B cell (primary cell): ENCODE results near the gene PIGW. TPM values are rescaled to one million over a fixed set of nuclear protein-coding genes. Genes with fewer than 3 reads are reported as not detected.
A peak's percentile ranks its signal among the peaks of the same experiment; 100 is the strongest.

ENCODE experiments used
- ATAC-seq: fragments of 200-7000 bp; cut with Tn5 transposase; one replicate; pipeline ENCODE4 v1.10.0; 2021; ENCODE audit warnings: low read depth, mild to moderate bottlenecking, moderate number of reproducible peaks, moderate library complexity
- CTCF ChIA-PET: fragments of 350-600 bp; sonication (Branson Sonifier 250); formaldehyde crosslinking; loops from one replicate; lab custom pipeline; 2021; ENCODE audit warnings: antibody characterized with exemption, inconsistent platforms; lab: Charles Lee
- POLR2A ChIA-PET: fragments of 350-600 bp; sonication (Branson Sonifier 250); formaldehyde crosslinking; loops from one replicate; lab custom pipeline; 2021; ENCODE audit warnings: antibody characterized with exemption; lab: Charles Lee
- DNase-seq: peaks from one replicate; pipeline ENCODE4 v3.0.0; 2013
- H2AFZ ChIP-seq: 2 replicates; pipeline ENCODE4 v1.6.1; 2012; ENCODE audit warnings: mild to moderate bottlenecking, low read depth, low read length; ENCODE audit not compliant: insufficient read depth, poor library complexity, severe bottlenecking
- H3K27ac ChIP-seq, 2 donors: 1 replicate in 1 of 2; 2 replicates in 1 of 2; pipeline ENCODE4 v1.5.1; 2012 to 2013; ENCODE audit warnings: low read length in 2 of 2, mild to moderate bottlenecking in 2 of 2, moderate library complexity in 1 of 2
- H3K27me3 ChIP-seq, 4 experiments: fragments of 200-600 bp in 1 of 4; sonication (generic) in 1 of 4; replicated peaks in 1 of 4; 1 replicate in 2 of 4; 2 replicates in 2 of 4; pipeline versions ENCODE4 v1.6.1 to v1.7.0; 2013 to 2016; ENCODE audit warnings: low read length in 3 of 4, mild to moderate bottlenecking in 2 of 4, mixed read lengths in 1 of 4, moderate library complexity in 1 of 4; ENCODE audit not compliant: insufficient read depth in 4 of 4, control insufficient read depth in 3 of 4; ENCODE audit errors: control extremely low read depth in 1 of 4
- H3K36me3 ChIP-seq, 2 experiments: replicated peaks in 1 of 2; 1 replicate in 1 of 2; 2 replicates in 1 of 2; pipeline versions ENCODE4 v1.6.1 to v1.7.1; 2013; ENCODE audit warnings: low read length in 1 of 2; ENCODE audit not compliant: insufficient read depth in 2 of 2, control insufficient read depth in 1 of 2; ENCODE audit errors: control extremely low read depth in 1 of 2, extremely low read depth in 1 of 2
- H3K4me1 ChIP-seq, 2 donors: fragments of 200-600 bp in 1 of 2; sonication (generic) in 1 of 2; 1 replicate in 1 of 2; 2 replicates in 1 of 2; pipeline versions ENCODE4 v1.5.1 to v1.6.1; 2013 to 2017; ENCODE audit warnings: low read length in 2 of 2; ENCODE audit not compliant: control insufficient read depth in 2 of 2, insufficient read depth in 2 of 2
- H3K4me2 ChIP-seq: replicated peaks from 2 replicates; pipeline ENCODE3; 2012; ENCODE audit warnings: mild to moderate bottlenecking, low read depth, low read length; ENCODE audit not compliant: poor library complexity, severe bottlenecking
- H3K4me3 ChIP-seq, 5 experiments: fragments of 200-600 bp in 1 of 5; sonication (generic) in 1 of 5; 1 replicate in 3 of 5; 2 replicates in 2 of 5; pipeline versions ENCODE4 v1.5.1 to v1.7.0; 2011 to 2016; ENCODE audit warnings: low read length in 4 of 5, mild to moderate bottlenecking in 4 of 5, low read depth in 2 of 5, control low read depth in 1 of 5, moderate library complexity in 1 of 5; ENCODE audit not compliant: insufficient read depth in 1 of 5; ENCODE audit errors: control extremely low read depth in 1 of 5, extremely low read depth in 1 of 5
- H3K79me2 ChIP-seq: fragments of 200-600 bp; sonication (generic); one replicate; pipeline ENCODE4 v1.6.0; 2016; ENCODE audit warnings: low read length; ENCODE audit not compliant: control insufficient read depth, insufficient read depth
- H3K9ac ChIP-seq: fragments of 200-600 bp; sonication (generic); 2 replicates; pipeline ENCODE4 v1.6.1; 2017; ENCODE audit warnings: mild to moderate bottlenecking, low read length, moderate library complexity
- H3K9me3 ChIP-seq, 3 donors: one replicate each; pipeline versions ENCODE4 v1.6.1 to v1.7.1; 2013; ENCODE audit warnings: low read length in 2 of 3; ENCODE audit not compliant: control insufficient read depth in 2 of 3, insufficient read depth in 1 of 3; ENCODE audit errors: control extremely low read depth in 1 of 3
- H4K20me1 ChIP-seq: 2 replicates; pipeline ENCODE4 v1.6.0; 2012; ENCODE audit warnings: mild to moderate bottlenecking, low read length; ENCODE audit not compliant: insufficient read depth, control insufficient read depth, poor library complexity, severe bottlenecking
- H3K27ac Mint-ChIP-seq: one replicate; pipeline ENCODE4 v1.8.0; 2021; ENCODE audit warnings: mixed read lengths
- H3K27me3 Mint-ChIP-seq: one replicate; pipeline ENCODE4 v1.8.0; 2021; ENCODE audit warnings: mixed read lengths
- H3K4me1 Mint-ChIP-seq: one replicate; pipeline ENCODE4 v1.8.0; 2021; ENCODE audit warnings: mixed read lengths
- H3K4me3 Mint-ChIP-seq: one replicate; pipeline ENCODE4 v1.8.0; 2021; ENCODE audit warnings: mixed read lengths
- H3K9me3 Mint-ChIP-seq: one replicate; pipeline ENCODE4 v1.8.0; 2022; ENCODE audit warnings: mixed read lengths; ENCODE audit not compliant: insufficient read depth
- CTCF ChIP-seq: fragments of 200-600 bp; IDR thresholded peaks from one replicate; pipeline ENCODE4 v1.8.0; 2022; ENCODE audit warnings: antibody characterized with exemption, mild to moderate bottlenecking
- EZH2 ChIP-seq: IDR thresholded peaks from 2 replicates; pipeline ENCODE4 v1.6.1; 2012; ENCODE audit warnings: borderline replicate concordance, low read depth, mild to moderate bottlenecking, moderate library complexity, low read length; ENCODE audit not compliant: insufficient read depth, poor library complexity, severe bottlenecking
- WGBS: methylation state at CpG from one replicate; pipeline ENCODE4 v1.1.5; 2013; ENCODE audit warnings: missing lambda C conversion rate; ENCODE audit not compliant: insufficient coverage; 5-methylcytosine and 5-hydroxymethylcytosine counted together
- intact Hi-C: fragments of 100-400 bp; cut with micrococcal nuclease; formaldehyde crosslinking; loops from one replicate; pipeline ENCODE4 v1.10.0; 2022
- polyA plus RNA-seq: library from polyadenylated mRNA; depleted of rRNA; stranded (reverse); fragments of >200 nt; gene quantifications from 2 replicates; pipeline ENCODE4 v1.2.3, GENCODE V29; 2012
- total RNA-seq, 2 donors: library from RNA; stranded (reverse); fragments of 120-200 nt in 1 of 2; gene quantifications; 1 replicate in 1 of 2; 2 replicates in 1 of 2; pipeline versions ENCODE4 v1.2.3 to v1.2.4, GENCODE V29; 2013 to 2022

The PIGW gene
- total and polyA plus RNA-seq, 2 donors (not counting 1 experiment from before 2014, with no cell fraction given): 4.4 to 5.9 TPM

- peak; percentile 53 for ATAC-seq
- Mint-ChIP-seq H3K27me3 (no peaks in the 10 kb centered on the region), H3K4me1 (peaks cover 74% of the 10 kb centered on the region), H3K9me3 (no peaks in the 10 kb centered on the region), H3K27ac (peak overlapping the region; percentile 74), H3K4me3 (peak overlapping the region; percentile 61)
- Histone ChIP-seq H3K27ac (peak overlapping the region; percentile 45 to 53), H2AFZ (no peak overlapping the region), H3K9me3 (no peaks in the 10 kb centered on the region), H4K20me1 (peaks cover 99% of the 10 kb centered on the region), H3K27me3 (no peaks in the 10 kb centered on the region), H3K4me1 (peaks cover 60 to 61% of the 10 kb centered on the region in 2 donors), H3K4me2 (peak overlapping the region; percentile 62), H3K9ac (peak overlapping the region; percentile 10), H3K79me2 (peaks cover 94% of the 10 kb centered on the region), H3K4me3 (peak overlapping the region in 1 of 5 experiments; percentile 20), H3K36me3 (peaks cover 3 to 11% of the 10 kb centered on the region in 2 experiments)
- POLR2A ChIA-PET: interaction anchor here (0.6 kb wide), 1 partner anchor 403 kb away, joined by 6 read pairs; no protein-coding TSS in a partner anchor
- peak; percentile 75 for DNase-seq
- TF ChIP-seq CTCF: no peak
- 53% methylated on average over 8 of the region's 8 CpGs for WGBS
- CTCF ChIA-PET: no interaction called here
- intact Hi-C loops: loop anchor here (2.0 kb wide), 1 partner anchor 16 kb away; the partner anchor contains the start of genes MYO19 and PIGW
Observed at GRCh38 chr17:36550491-36551417, 16.0 kb downstream of the PIGW start.

GRCh38 chr17:36553459-36553858 is 18.7 kb downstream of the PIGW start:
- no peak for DNase-seq
- 29% methylated on average over 1 of the region's 3 CpGs for WGBS
- H3K4me3 ChIP-seq: no peak overlapping the region
- H4K20me1 ChIP-seq: peaks cover 98% of the 10 kb centered on the region
- H3K4me1 ChIP-seq: peaks cover 41 to 44% of the 10 kb centered on the region in 2 donors
- no peak overlapping the region for H2AFZ ChIP-seq
- Mint-ChIP-seq H3K27me3 (no peaks in the 10 kb centered on the region), H3K27ac (no peak overlapping the region), H3K4me3 (no peak overlapping the region), H3K9me3 (no peaks in the 10 kb centered on the region), H3K4me1 (peaks cover 60% of the 10 kb centered on the region)
- no peak for TF ChIP-seq EZH2
- no peak for TF ChIP-seq CTCF
- no peak overlapping the region for H3K27ac ChIP-seq
- peaks cover 6 to 26% of the 10 kb centered on the region in 2 experiments for H3K36me3 ChIP-seq
- no peak for ATAC-seq
- H3K9me3 ChIP-seq: no peaks in the 10 kb centered on the region
- H3K4me2 ChIP-seq: no peak overlapping the region
- peaks cover 93% of the 10 kb centered on the region for H3K79me2 ChIP-seq
- intact Hi-C loops: no loop called here
- ChIA-PET CTCF (no interaction called here), POLR2A (no interaction called here)
- H3K27me3 ChIP-seq: no peaks in the 10 kb centered on the region
- no peak overlapping the region for H3K9ac ChIP-seq
